Lung microvascular endothelial cell (primary cell): ENCODE data around the gene STK39. TPM values are rescaled to one million over a fixed set of nuclear protein-coding genes. Genes with fewer than 3 reads are reported as not detected.
A peak's percentile ranks its signal among the peaks of the same experiment; 100 is the strongest.
"Not testable (repeated sequence)": the region's sequence is repeated elsewhere in the genome, so short reads cannot be mapped to it uniquely, and the experiment has no call there.

Experiments used
- DNase-seq, 2 donors: peaks; one replicate each; pipeline versions ENCODE4 v3.0.0 to v3.0.0-alpha.2; 2010; ENCODE audit warnings: low read depth in 2 of 2
- total RNA-seq: library from RNA; depleted of rRNA; stranded (reverse); fragments of >200 nt; gene quantifications from 2 replicates; pipeline ENCODE4 v1.2.1, GENCODE V29; 2014

Gene STK39
- total RNA-seq = 1.4 and 2.2 TPM in 2 replicates

DNA sequence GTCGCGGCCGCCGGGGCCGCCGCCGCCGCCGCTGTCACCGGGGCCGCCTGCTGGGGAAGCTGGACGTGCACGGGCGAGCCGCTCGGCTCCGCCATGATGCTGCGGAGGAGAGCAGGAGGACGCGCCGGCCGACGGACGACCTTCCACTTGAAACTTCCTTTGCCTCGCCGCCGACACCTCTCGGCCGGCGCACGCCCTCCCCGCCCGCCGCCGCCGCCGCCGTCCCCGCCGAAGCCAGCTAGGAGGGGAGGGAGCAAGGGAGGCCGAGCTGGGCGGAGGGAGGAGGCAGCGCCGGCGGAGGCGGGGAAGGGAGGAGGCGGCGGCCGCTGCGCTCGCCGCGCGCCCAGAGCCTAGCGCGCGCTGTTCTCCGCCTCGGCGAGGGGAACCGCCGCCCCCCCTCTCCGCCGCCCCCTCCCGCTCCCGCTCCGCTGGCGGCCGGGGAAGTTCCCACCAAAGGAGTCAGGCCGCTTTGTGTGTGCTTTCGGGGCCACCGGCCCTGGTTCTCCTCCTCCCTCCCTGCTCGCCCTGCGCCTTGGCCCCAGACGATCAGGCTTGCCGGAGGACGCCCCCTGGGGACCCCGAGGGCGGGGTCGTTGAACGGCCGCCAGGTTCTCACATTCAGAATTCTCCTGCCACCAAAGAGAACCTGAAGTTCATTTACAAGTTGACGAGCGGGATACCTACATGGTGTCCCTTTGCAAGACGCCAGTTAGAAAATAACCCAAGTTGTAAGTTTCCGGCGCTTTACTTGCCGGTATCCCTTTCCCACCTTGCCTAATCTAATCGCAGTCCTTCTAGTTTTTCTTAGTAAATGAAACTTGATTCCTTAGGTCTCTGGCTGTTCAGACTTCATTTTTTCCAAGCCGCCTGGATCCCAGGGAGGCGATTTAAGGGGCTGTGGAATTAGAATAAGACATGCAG is at the start of gene STK39:
Gene STK39, minus strand, starts transcription at position 255 of the 921 bp plus-strand sequence. Its CDS starts 160 bp downstream, at position 95.
- DNase-seq = peak; percentile 64 to 76

- no peak for DNase-seq
These were observed 47.7 kb upstream of the STK39 start for GRCh38 chr2:168295051-168295450.

GRCh38 chr2:168294409-168294808 is 47.0 kb upstream of the STK39 start:
- no peak for DNase-seq

- no peak for DNase-seq
These were observed 46.4 kb upstream of the STK39 start for GRCh38 chr2:168293766-168294165.

- DNase-seq = no peak
These were observed 43.0 kb upstream of the STK39 start for GRCh38 chr2:168290391-168290790.

GRCh38 chr2:168289880-168290279 is 42.5 kb upstream of the STK39 start:
- DNase-seq = no peak

GRCh38 chr2:168286535-168286934 is 39.1 kb upstream of the STK39 start:
- DNase-seq = no peak

- DNase-seq = no peak
These were observed 31.1 kb upstream of the STK39 start for GRCh38 chr2:168278424-168278888.

DNA sequence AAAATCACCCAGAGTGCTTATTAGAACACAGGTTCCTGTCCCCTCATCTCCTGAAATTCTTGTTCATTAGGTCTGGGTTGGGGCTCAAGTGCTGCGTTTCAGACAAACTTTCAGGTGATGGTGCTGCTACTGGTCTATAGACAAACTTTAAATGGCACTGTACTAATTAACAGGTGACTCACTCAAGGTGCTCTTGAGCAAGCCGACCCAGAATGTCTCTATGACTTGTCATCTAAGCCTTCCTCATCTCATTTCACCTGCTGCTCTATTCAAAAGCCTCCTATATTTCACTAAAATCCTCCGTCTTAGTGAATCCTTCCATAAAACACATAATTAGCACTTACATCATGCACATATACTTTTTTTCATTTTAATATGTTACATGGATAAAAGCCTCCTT is 29.9 kb upstream of the STK39 start:
- no peak for DNase-seq

DNA sequence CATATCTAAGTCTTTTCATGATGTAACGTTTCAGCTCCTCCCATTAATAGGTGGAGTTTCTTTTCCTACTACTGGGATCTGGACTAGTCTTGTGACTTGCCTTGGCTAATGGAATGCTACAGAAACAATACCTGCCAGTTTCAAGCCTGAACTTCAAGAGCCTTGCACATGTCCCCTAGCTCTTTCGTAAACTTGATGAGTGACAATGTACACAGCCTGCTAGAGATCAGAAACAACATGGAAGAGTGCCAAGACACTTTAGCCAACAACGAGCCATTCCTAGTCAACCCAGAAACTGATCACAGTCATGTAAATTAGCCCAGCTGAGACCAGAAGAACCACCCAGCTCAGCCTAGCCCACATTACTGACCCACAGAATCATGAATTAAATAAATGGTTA is 24.8 kb upstream of the STK39 start:
- DNase-seq = no peak

- DNase-seq = not testable (repeated sequence)
These were observed 15.5 kb upstream of the STK39 start for GRCh38 chr2:168262926-168263325.

GRCh38 chr2:168256448-168256847 is 9.1 kb upstream of the STK39 start:
- no peak for DNase-seq

DNA sequence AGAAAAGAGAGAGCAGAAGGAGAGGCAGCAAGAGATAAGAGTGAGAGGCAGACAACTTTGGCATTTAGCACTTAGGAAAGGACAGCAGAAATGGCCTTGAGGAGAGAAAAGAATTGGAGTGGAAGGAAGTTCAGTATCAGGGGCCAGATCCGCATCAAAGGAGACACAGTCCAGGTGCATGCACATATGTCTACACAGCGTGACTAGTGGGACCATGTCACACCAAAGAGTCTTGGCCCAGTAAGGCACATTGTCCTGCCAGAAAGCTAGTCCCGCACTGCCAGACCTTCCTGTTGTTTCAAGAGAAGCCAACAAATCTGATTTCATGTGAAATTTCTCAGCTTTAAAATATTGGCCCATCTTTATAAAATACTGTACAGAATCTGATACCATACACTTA is 8.5 kb upstream of the STK39 start:
- no peak for DNase-seq

DNA sequence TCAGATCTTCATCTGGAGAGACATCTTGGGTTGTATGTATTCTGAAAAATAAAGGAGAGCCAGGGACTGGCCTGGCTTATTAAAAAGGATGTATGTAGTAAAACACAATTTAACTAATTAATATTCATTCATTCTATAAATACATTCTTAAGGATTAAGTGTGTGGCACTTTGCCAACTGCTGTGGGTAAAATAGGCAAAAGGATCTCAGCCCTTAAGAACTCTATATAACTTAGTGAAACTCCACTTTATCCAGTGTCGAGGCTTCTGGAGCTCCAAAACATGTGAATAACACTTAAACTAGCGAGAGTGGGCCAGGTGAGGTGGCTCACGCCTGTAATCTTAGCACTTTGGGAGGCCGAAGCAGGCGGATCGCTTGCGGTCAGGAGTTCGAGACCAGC is 7.7 kb upstream of the STK39 start:
- no peak for DNase-seq

- DNase-seq = no peak
These were observed 7.0 kb upstream of the STK39 start for GRCh38 chr2:168254158-168254935.

GRCh38 chr2:168253379-168253778 is 6.0 kb upstream of the STK39 start:
- no peak for DNase-seq

GRCh38 chr2:168252976-168253375 is 5.6 kb upstream of the STK39 start:
- no peak for DNase-seq

- peak; percentile 72 to 82 for DNase-seq
These were observed 683 bp downstream of the STK39 start for GRCh38 chr2:168246483-168247340.

GRCh38 chr2:168246072-168246482 is 1.3 kb downstream of the STK39 start:
- DNase-seq = no peak

GRCh38 chr2:168245074-168245825 is 2.1 kb downstream of the STK39 start:
- peak in 1 of 2 donors; percentile 12 for DNase-seq

DNA sequence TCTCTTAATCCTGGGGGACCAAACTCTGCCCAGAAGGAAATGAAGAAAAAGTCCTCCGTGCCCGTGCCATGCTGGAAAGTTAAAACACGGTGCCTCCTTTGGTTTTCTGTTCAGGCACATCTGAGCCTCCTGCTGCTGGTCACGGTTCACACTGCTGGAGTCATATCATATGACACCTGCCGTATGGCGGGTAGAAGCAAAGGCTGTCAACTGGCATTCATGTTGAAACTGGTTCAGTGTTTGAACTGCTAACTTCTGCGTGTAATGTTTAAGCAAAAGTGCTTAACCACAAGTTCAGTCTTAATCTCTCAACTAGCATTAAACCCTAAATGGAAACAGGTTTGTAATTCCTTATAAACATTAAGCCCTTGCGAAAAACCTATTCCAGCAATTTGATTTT is 3.1 kb downstream of the STK39 start:
- no peak for DNase-seq
